HG03558 (cell line): ENCODE data around the gene PFDN4.

Source experiments
- ATAC-seq: cut with Tn5 transposase; IDR thresholded peaks from one replicate; pipeline ENCODE4 v1.9.1; 2021; ENCODE audit warnings: moderate number of reproducible peaks; ENCODE audit not compliant: unreplicated experiment; ENCODE audit errors: extremely low read depth

PFDN4 gene

GRCh38 chr20:54172856-54173652 is 34.8 kb upstream of the PFDN4 start:
- ATAC-seq: no peak

- no peak for ATAC-seq
These were observed 34.0 kb upstream of the PFDN4 start, which contains the start of gene CYP24A1 for GRCh38 chr20:54173653-54174456. CYP24A1 (minus strand) TSS chr20:54173986; CDS start chr20:54173579, 407 bp downstream.

- ATAC-seq: no peak
These were observed 33.3 kb upstream of the PFDN4 start for GRCh38 chr20:54174457-54175175.

GRCh38 chr20:54176610-54177009 is 31.3 kb upstream of the PFDN4 start:
- ATAC-seq: no peak

- ATAC-seq: no peak
These were observed 30.5 kb upstream of the PFDN4 start for GRCh38 chr20:54177378-54177777.

- ATAC-seq: no peak
These were observed 29.6 kb upstream of the PFDN4 start for GRCh38 chr20:54178256-54178655.

- ATAC-seq: no peak
These were observed 27.9 kb upstream of the PFDN4 start for GRCh38 chr20:54179946-54180345.

GRCh38 chr20:54180931-54181330 is 27.0 kb upstream of the PFDN4 start:
- no peak for ATAC-seq

- no peak for ATAC-seq
These were observed 23.8 kb upstream of the PFDN4 start for GRCh38 chr20:54184071-54184470.

- ATAC-seq: no peak
These were observed 22.8 kb upstream of the PFDN4 start for GRCh38 chr20:54184904-54185626.

- ATAC-seq: no peak
These were observed 19.6 kb upstream of the PFDN4 start for GRCh38 chr20:54188132-54188849.

GRCh38 chr20:54189630-54190029 is 18.3 kb upstream of the PFDN4 start:
- ATAC-seq: no peak

- ATAC-seq: no peak
These were observed 17.7 kb upstream of the PFDN4 start for GRCh38 chr20:54190217-54190616.

- no peak for ATAC-seq
These were observed 14.1 kb upstream of the PFDN4 start for GRCh38 chr20:54193817-54194216.

- ATAC-seq: no peak
These were observed 13.0 kb upstream of the PFDN4 start for GRCh38 chr20:54194724-54195438.

- no peak for ATAC-seq
These were observed 12.1 kb upstream of the PFDN4 start for GRCh38 chr20:54195483-54196472.
